ENCODE data around the gene GAS2L3.

The GAS2L3 gene

DNA sequence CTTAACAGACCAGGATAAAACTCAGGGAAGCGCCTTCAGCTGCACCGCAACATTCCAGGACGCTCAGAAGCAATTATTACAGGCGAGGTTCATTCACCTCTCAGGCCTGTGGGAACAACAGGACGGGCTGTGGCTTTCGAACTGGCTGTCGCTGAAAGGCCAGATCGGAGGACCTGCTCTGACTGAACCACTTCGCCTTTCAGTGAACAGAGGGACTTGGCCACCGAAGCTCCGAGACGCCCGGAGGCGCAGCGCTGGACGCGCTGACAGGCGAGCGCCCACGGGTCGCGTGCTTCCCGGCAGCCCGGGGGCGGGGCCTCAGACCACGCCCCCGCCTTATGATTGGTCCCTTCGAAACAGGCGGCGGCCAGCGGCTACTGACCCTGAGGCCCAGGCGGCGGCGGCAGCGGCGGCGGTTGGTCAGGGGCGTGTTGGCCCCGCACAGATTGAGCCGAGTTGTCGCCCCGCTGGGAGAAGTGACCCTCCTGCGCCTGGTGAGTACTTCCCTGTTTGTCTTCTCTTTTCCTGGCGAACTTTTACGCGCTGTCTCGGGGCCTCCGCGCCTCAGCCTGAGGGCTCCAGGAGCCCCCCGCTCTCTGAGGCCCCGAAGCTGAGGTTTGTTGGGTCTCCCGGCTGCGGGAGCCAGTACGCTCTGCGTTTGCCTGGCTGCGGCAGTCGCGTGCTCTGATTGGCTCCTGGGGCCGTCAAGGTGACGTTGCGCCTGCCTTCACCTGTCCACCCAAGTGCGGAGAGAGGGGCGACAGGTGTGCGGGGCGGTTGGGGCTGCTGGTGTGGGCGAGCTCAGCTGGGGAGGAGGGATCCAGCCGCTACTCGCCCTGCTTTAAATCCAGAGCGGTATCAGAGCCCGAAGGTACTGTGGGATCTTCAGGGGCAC, at the start of gene GAS2L3:
GAS2L3 (plus strand) TSS at position 393 of the 895 bp plus-strand sequence. CDS start 21,221 bp downstream, outside the sequence.
- in situ Hi-C loops (cut with MboI; ENCODE audit: low sequenced_read_pairs), result loop anchor here (25.0 kb wide), 1 partner anchor 336 kb away; no protein-coding TSS in a partner anchor

GRCh38 chr12:100528034-100528433, 45.5 kb upstream of the GAS2L3 start:
- in situ Hi-C loops (cut with MboI; ENCODE audit: low sequenced_read_pairs), result no loop called here

- in situ Hi-C loops (cut with MboI; ENCODE audit: low sequenced_read_pairs), result no loop called here
Observed at GRCh38 chr12:100528471-100529127, 44.9 kb upstream of the GAS2L3 start.

- in situ Hi-C loops (cut with MboI; ENCODE audit: low sequenced_read_pairs), result no loop called here
Observed at GRCh38 chr12:100529756-100530350, 43.6 kb upstream of the GAS2L3 start.

- in situ Hi-C loops (cut with MboI; ENCODE audit: low sequenced_read_pairs), result no loop called here
Observed at GRCh38 chr12:100533376-100533775, 40.1 kb upstream of the GAS2L3 start.

DNA sequence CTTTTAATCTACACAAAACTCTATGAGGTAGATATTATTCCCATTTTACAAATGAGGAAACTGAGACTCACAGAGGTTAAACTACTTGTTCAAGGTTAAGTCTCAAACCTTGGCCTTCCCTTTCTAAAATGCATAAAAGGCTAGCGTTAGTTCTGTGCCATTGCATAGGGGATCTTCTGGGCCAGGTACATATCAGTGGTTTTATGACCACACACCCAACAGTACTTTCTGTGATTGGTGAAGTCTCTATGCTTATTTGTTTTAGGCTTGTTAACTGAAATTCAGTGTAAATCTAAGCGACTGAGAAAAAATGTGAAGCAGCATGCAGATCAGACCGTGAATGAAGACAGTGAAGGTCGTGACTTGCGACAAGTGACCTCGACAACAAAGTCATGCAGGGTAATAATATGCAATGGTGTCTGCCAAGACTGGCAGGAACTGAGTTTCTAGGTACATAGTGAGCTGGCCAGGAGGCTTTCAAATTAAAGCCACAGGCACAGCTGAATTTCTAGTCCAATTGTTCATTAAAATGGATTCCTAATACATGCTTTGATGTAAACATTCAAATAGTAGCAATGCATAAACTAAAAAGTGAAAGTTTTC, 38.8 kb upstream of the GAS2L3 start:
- in situ Hi-C loops (cut with MboI; ENCODE audit: low sequenced_read_pairs), result no loop called here

GRCh38 chr12:100539202-100539601, 34.3 kb upstream of the GAS2L3 start:
- in situ Hi-C loops (cut with MboI; ENCODE audit: low sequenced_read_pairs), result no loop called here

DNA sequence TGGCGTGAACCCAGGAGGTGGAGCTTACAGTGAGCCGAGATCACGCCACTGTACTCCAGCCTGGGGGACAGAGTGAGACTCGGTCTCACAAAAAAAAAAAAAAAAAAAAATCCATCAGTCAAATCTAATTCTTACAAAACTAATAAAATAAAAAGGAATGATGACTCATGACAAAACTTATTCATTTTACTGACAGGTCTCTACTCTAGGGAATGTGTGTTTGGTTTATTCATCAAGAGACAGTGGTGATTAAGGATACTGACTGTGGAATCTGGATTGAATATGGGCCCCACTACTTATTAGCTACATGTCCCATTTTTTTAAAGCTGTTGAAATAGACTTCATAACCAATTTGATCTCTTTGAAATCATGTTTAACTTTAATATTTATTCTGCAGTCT, 29.3 kb upstream of the GAS2L3 start:
- in situ Hi-C loops (cut with MboI; ENCODE audit: low sequenced_read_pairs), result no loop called here

DNA sequence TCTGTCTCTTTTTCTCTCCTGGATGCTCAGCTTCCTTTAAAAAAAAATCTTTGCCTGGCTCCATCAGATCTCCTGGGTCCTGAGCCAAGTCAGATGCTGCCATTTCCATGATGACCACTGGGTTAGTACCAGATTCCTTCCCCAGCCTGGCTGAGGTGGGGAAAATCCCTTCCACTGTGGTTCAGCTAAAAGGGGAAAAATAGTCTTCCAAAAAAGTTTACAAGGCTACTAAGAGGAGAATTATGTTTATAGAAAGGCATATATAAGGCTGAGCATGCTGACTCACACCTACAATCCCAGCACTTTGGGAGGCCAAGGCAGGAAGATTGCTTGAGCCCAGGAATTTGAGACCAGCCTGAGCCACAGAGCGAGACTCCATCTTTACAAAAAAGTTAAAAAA, 28.4 kb upstream of the GAS2L3 start:
- in situ Hi-C loops (cut with MboI; ENCODE audit: low sequenced_read_pairs), result no loop called here

DNA sequence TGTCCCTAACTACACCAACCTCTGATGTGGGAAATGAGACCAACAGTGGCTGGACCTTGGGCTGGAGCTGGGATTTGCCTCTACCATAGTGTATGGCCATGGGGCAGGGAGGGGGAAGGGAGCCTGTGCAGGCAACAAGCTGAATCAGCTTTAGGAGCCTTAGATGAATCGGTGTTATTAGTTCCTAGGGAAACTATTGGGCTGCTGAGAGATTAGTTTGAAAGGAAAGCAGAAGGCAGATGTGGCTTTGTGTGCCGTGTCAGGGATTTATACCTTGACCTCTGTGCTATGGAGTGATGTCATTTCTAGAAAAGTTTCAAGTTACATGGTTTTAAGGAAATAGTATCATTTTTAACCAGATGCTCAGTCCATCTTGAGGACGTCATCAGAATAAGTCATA, 19.5 kb upstream of the GAS2L3 start:
- in situ Hi-C loops (cut with MboI; ENCODE audit: low sequenced_read_pairs), result loop anchor here (25.0 kb wide), 1 partner anchor 317 kb away; no protein-coding TSS in a partner anchor

DNA sequence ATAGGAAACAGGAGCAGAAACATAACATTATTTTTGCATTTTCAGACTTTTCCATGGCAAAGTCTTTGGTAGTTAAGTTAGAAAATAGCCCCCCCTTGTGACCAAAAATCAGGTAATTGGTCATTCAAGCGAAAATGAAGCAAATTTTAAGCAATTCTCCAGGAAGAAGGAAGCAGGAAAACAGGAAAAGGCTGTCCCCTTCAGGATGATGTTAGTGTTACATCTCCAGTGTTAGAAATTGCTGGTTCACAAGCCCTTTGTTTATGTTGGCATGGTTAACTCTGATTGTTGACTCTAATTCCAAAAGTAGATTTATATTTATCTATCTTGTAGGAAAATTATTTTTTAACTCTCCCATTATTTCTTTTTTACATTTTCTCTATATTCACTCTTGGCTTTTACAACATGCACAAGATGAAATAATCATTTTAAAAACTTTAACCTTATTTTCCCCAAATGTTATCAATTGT, 18.8 kb upstream of the GAS2L3 start:
- in situ Hi-C loops (cut with MboI; ENCODE audit: low sequenced_read_pairs), result loop anchor here (25.0 kb wide), 1 partner anchor 317 kb away; no protein-coding TSS in a partner anchor

DNA sequence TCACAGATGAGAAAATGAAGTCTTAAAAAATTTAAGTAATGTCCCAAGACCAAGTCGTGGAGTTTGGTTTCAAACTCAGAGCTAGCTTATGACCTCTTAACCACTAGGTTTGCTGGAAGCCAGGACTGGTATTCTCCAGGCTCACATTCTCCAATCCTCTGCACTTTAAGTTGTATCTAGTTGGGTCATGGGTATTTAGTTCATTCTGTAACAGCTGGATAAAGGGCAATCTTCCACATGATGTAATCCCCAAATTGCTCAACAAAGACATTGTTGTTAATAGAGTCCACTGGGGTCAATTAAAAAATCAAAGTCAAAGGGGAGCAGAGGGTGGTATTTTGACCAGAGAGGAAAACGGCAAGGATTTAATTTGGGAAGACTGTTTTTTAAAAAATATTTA, 17.8 kb upstream of the GAS2L3 start:
- in situ Hi-C loops (cut with MboI; ENCODE audit: low sequenced_read_pairs), result loop anchor here (25.0 kb wide), 1 partner anchor 318 kb away; no protein-coding TSS in a partner anchor

- in situ Hi-C loops (cut with MboI; ENCODE audit: low sequenced_read_pairs), result loop anchor here (25.0 kb wide), 1 partner anchor 320 kb away; no protein-coding TSS in a partner anchor
Observed at GRCh38 chr12:100557357-100557756, 16.1 kb upstream of the GAS2L3 start.

DNA sequence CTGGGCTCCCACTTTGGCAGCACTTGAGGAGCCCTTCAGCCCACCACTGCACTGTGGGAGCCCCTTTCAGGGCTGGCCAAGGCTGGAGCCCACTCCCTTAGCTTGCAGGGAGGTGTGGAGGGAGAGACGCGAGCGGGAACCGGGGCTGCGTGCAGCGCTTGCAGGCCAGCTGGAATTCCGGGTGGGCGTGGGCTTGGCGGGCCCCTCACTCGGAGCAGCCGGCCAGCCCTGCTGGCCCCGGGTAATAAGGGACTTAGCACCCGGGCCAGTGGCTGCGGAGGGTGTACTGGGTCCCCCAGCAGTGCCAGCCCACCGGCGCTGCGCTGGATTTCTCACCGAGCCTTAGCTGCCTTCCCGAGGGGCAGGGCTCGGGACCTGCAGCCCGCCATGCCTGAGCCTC, 14.2 kb upstream of the GAS2L3 start:
- in situ Hi-C loops (cut with MboI; ENCODE audit: low sequenced_read_pairs), result loop anchor here (25.0 kb wide), 1 partner anchor 322 kb away; no protein-coding TSS in a partner anchor

DNA sequence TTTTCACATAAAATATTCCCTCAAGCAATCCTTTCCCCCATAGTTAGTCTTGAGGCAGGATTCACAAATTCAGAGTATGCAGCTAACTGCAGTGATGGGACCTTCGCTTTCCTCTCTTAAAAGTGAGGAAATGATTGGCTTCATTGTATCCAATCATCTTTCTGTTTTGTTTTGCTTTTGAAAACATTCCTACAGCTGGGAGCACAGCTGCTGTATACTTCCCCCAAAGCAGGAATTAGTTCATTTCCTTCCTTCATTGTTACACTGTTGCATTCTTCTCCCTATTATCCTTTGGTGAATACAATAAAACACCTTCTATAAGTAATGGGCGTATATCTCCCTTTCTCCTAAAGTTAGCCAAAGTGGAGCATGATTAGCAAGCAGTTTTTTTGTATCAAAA, 9.4 kb upstream of the GAS2L3 start:
- in situ Hi-C loops (cut with MboI; ENCODE audit: low sequenced_read_pairs), result loop anchor here (25.0 kb wide), 1 partner anchor 327 kb away; no protein-coding TSS in a partner anchor

DNA sequence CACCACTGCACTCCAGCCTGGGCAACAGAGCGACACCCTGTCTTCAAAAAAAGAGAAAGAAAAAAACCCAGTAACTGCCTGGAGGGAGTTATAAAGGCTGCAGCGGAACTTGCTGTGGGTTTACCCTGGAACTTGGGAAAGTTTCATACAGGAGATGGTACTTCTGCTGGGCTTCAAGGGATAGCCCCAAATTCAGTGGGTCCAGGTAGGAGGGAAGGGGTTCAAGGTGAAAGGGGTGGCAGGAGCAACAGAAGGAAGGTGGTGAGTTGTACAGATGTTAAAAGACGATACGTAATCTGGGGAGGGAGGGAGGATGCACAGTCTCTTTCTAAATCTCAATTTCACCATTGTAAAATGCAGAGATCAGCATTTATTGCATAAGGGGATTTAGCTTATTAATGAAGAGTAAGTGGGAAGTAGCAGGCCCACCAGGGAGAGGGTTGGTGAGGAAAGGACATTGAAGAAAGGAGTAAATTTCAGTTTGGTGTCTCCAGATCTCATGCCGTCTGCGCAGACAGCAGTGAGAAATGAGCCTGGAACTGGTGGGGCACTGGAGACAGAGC, 8.5 kb upstream of the GAS2L3 start:
- in situ Hi-C loops (cut with MboI; ENCODE audit: low sequenced_read_pairs), result loop anchor here (25.0 kb wide), 1 partner anchor 328 kb away; no protein-coding TSS in a partner anchor

DNA sequence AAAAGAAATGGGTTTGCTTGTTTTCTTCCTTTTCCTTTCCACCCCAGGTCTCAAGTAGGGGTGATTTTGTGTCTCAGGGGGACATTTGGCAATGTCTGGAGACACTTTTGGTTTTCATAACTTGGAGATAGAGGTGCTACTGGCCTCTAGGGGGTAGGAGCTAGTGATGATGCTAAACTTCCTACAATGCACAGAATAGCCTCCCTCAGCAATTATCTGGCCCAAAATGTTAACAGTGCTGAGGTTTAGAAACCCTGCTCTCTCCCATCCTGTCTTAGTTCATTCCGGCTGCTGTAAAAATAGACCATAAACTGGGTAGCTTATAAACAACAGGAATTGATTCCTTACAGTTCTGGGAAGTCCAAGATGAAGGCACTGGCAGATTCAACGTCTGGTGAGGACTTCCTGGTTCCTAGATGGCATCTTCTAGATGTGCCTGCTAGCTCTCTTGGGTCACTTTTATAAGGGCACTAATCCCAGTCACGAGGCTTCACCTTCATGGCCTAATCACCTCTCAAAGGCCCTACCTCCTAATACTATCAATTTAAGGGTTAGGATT, 7.4 kb upstream of the GAS2L3 start:
- in situ Hi-C loops (cut with MboI; ENCODE audit: low sequenced_read_pairs), result loop anchor here (25.0 kb wide), 1 partner anchor 329 kb away; no protein-coding TSS in a partner anchor

DNA sequence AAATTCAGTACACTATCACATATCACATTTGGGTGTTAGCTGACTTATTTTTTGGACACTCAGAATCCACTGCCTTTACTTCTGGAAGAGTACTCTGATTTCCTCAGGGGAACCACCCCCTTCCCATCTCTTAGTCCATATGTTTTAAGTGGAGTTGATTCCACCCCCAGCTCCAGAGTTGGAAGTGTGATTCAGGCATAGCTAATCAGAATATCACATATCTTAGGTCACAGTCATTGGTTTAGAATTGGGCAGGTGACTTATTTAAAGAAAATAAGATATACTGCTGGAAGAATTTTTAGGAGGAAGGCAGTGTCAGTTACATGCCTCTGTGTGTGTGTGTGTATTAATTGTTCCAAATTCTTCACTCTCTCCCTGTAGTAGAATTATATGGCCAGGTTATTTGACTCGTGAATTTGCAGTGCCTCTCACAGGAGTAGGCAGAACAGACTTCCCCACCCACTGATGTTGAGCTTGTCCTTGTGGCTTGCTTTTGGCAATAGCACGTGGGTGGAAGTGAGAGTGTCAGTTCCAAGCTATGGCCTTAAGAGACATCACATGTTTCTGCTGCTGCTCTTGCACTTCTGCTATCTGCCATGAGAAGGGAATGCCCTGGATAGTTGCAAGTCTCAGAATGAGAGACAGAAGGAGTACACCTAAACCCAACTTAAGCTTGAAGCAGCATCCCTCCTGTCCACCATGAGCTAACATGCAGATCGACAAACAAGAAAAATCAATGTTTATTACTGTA, 6.4 kb upstream of the GAS2L3 start:
- in situ Hi-C loops (cut with MboI; ENCODE audit: low sequenced_read_pairs), result loop anchor here (25.0 kb wide), 1 partner anchor 330 kb away; no protein-coding TSS in a partner anchor

DNA sequence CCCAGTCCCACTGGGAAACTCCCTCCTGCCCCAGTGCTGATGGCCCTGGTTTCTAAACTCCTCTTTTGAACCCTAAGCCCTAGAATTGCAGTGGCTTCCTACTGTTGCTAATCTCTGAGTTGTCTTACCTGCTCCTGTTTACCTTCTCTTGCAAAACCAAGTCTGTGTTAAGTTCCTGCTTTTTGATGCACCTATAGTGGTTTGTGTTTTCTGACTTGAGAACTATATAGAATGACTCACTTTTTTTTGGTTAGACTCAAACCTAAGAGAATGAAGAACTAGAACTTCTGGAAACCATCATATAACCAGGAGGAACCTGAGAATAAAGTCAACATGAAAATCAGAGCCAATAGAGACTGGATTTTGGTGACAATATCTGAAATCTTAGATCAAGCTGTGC, 5.5 kb upstream of the GAS2L3 start:
- in situ Hi-C loops (cut with MboI; ENCODE audit: low sequenced_read_pairs), result loop anchor here (25.0 kb wide), 1 partner anchor 331 kb away; no protein-coding TSS in a partner anchor
